Measurements from ENCODE around the gene KMT2B. TPM values are rescaled to one million over a fixed set of nuclear protein-coding genes. Genes with fewer than 3 reads are reported as not detected.

KMT2B gene
- total RNA-seq, 3 donors from 2014 or later = 14.2 to 16.2 (median 16.1) TPM

GRCh38 chr19:35692010-35692409 is 25.8 kb upstream of the KMT2B start:
- H3K27ac ChIP-seq = no peak overlapping the region
- no peak for DNase-seq (ENCODE audit: low spot score in 2 of 2)
- no peak for TF ChIP-seq POLR2A (IDR thresholded peaks at IDR 0.05)
- TF ChIP-seq POLR2AphosphoS5 (IDR thresholded peaks at IDR 0.05) = no peak
- TF ChIP-seq CTCF (IDR thresholded peaks at IDR 0.05) = no peak
- no peaks in the 10 kb centered on the region for H3K9me3 ChIP-seq
- no peaks in the 10 kb centered on the region for H3K4me1 ChIP-seq
- H3K27me3 ChIP-seq = no peaks in the 10 kb centered on the region
- no peak overlapping the region for H3K4me3 ChIP-seq
- intact Hi-C loops (cut with DNase I; ENCODE audit: low total_unique reads) = no loop called here
- no peaks in the 10 kb centered on the region for H3K36me3 ChIP-seq

GRCh38 chr19:35693422-35693821 is 24.4 kb upstream of the KMT2B start:
- Histone ChIP-seq H3K27me3 (no peaks in the 10 kb centered on the region), H3K4me1 (no peaks in the 10 kb centered on the region), H3K9me3 (no peaks in the 10 kb centered on the region), H3K4me3 (no peak overlapping the region), H3K27ac (no peak overlapping the region), H3K36me3 (no peaks in the 10 kb centered on the region)
- intact Hi-C loops (cut with DNase I; ENCODE audit: low total_unique reads) = no loop called here
- DNase-seq (ENCODE audit: low spot score in 2 of 2) = no peak
- TF ChIP-seq CTCF (IDR thresholded peaks at IDR 0.05) (no peak), POLR2A (IDR thresholded peaks at IDR 0.05) (no peak), POLR2AphosphoS5 (IDR thresholded peaks at IDR 0.05) (no peak)

- Histone ChIP-seq H3K4me1 (no peaks in the 10 kb centered on the region), H3K27me3 (no peaks in the 10 kb centered on the region), H3K36me3 (no peaks in the 10 kb centered on the region), H3K27ac (no peak overlapping the region), H3K4me3 (no peak overlapping the region), H3K9me3 (no peaks in the 10 kb centered on the region)
- TF ChIP-seq CTCF (IDR thresholded peaks at IDR 0.05) (peak; percentile 84 to 97 (median 95)), POLR2A (IDR thresholded peaks at IDR 0.05) (no peak), POLR2AphosphoS5 (IDR thresholded peaks at IDR 0.05) (peak in 1 of 3 donors; percentile 40)
- intact Hi-C loops (cut with DNase I; ENCODE audit: low total_unique reads) = no loop called here
- peak; percentile 72 to 83 for DNase-seq (ENCODE audit: low spot score in 2 of 2)
Measured at GRCh38 chr19:35693835-35694599, 23.8 kb upstream of the KMT2B start.

- Histone ChIP-seq H3K4me1 (no peaks in the 10 kb centered on the region), H3K9me3 (no peaks in the 10 kb centered on the region), H3K36me3 (no peaks in the 10 kb centered on the region), H3K27ac (no peak overlapping the region), H3K4me3 (no peak overlapping the region), H3K27me3 (no peaks in the 10 kb centered on the region)
- no peak for DNase-seq (ENCODE audit: low spot score in 2 of 2)
- TF ChIP-seq POLR2A (IDR thresholded peaks at IDR 0.05) (no peak), CTCF (IDR thresholded peaks at IDR 0.05) (no peak), POLR2AphosphoS5 (IDR thresholded peaks at IDR 0.05) (no peak)
- intact Hi-C loops (cut with DNase I; ENCODE audit: low total_unique reads) = no loop called here
Measured at GRCh38 chr19:35695895-35696422, 21.8 kb upstream of the KMT2B start.

- Histone ChIP-seq H3K27me3 (no peaks in the 10 kb centered on the region), H3K27ac (no peak overlapping the region), H3K4me1 (no peaks in the 10 kb centered on the region), H3K36me3 (no peaks in the 10 kb centered on the region), H3K4me3 (no peak overlapping the region), H3K9me3 (no peaks in the 10 kb centered on the region)
- intact Hi-C loops (cut with DNase I; ENCODE audit: low total_unique reads) = no loop called here
- TF ChIP-seq CTCF (IDR thresholded peaks at IDR 0.05) (no peak), POLR2AphosphoS5 (IDR thresholded peaks at IDR 0.05) (no peak), POLR2A (IDR thresholded peaks at IDR 0.05) (no peak)
- no peak for DNase-seq (ENCODE audit: low spot score in 2 of 2)
Measured at GRCh38 chr19:35696835-35697234, 21.0 kb upstream of the KMT2B start.

Measured in breast epithelium (tissue), 4 donors.